ENCODE results near the gene RNF180. TPM values are rescaled to one million over a fixed set of nuclear protein-coding genes. Genes with fewer than 3 reads are reported as not detected.
A peak's percentile ranks its signal among the peaks of the same experiment; 100 is the strongest.

Gene RNF180
- total RNA-seq, 1 experiment from 2014 or later = 5.4 TPM

- no peak overlapping the region for H2AFZ ChIP-seq (ENCODE audit: low read length)
- H3K9ac ChIP-seq (ENCODE audit: low read length) = no peak overlapping the region
- DNase-seq = no peak
- no peaks in the 10 kb centered on the region for H3K9me3 ChIP-seq (ENCODE audit: low read length)
- no peaks in the 10 kb centered on the region for H3K4me1 ChIP-seq (ENCODE audit: insufficient read depth, low read length)
- H3K4me3 ChIP-seq (ENCODE audit: low read length) = no peak overlapping the region
- no peaks in the 10 kb centered on the region for H3K27me3 ChIP-seq (ENCODE audit: low read length)
- H3K9me2 ChIP-seq (replicated peaks; ENCODE audit: low read length) = no peaks in the 10 kb centered on the region
- no peaks in the 10 kb centered on the region for H3F3A ChIP-seq (ENCODE audit: low read length, unreplicated experiment)
- no peak for TF ChIP-seq CTCF (conservative IDR thresholded peaks at IDR 0.05; ENCODE audit: low read depth, low read length)
- TF ChIP-seq EZH2phosphoT487 (IDR thresholded peaks at IDR 0.05; ENCODE audit: borderline replicate concordance, low read length) = no peak
- TF ChIP-seq EZH2 (IDR thresholded peaks at IDR 0.05; ENCODE audit: low read length, unreplicated experiment) = no peak
- H4K20me1 ChIP-seq (ENCODE audit: low read length) = no peaks in the 10 kb centered on the region
- no TSS peak for BruUV-seq (replicated peaks)
- intact Hi-C loops (cut with micrococcal nuclease) = no loop called here
- H3K36me3 ChIP-seq (ENCODE audit: low read depth, low read length) = no peaks in the 10 kb centered on the region
- H3K27ac ChIP-seq (ENCODE audit: low read length) = no peak overlapping the region
- ATAC-seq = no peak
- H3K4me2 ChIP-seq (ENCODE audit: low read length) = no peak overlapping the region
- CTCF ChIA-PET = no interaction called here
- POLR2A ChIA-PET (ENCODE audit: unreplicated experiment) = no interaction called here
- H3K79me2 ChIP-seq (ENCODE audit: low read length) = no peaks in the 10 kb centered on the region
Measured at GRCh38 chr5:64292611-64293215, 127.1 kb downstream of the RNF180 start.

GRCh38 chr5:64295101-64295500 lies 129.5 kb downstream of the RNF180 start:
- CTCF ChIA-PET = no interaction called here
- TF ChIP-seq EZH2 (IDR thresholded peaks at IDR 0.05; ENCODE audit: low read length, unreplicated experiment) = no peak
- no peak for TF ChIP-seq EZH2phosphoT487 (IDR thresholded peaks at IDR 0.05; ENCODE audit: borderline replicate concordance, low read length)
- TF ChIP-seq CTCF (conservative IDR thresholded peaks at IDR 0.05; ENCODE audit: low read depth, low read length) = no peak

GRCh38 chr5:64298586-64298985 lies 132.9 kb downstream of the RNF180 start:
- Histone ChIP-seq H3K4me1 (ENCODE audit: insufficient read depth, low read length) (peaks cover 41% of the 10 kb centered on the region), H3K27me3 (ENCODE audit: low read length) (no peaks in the 10 kb centered on the region), H3K9me2 (replicated peaks; ENCODE audit: low read length) (no peaks in the 10 kb centered on the region), H3K4me3 (ENCODE audit: low read length) (no peak overlapping the region), H2AFZ (ENCODE audit: low read length) (no peak overlapping the region), H3K36me3 (ENCODE audit: low read depth, low read length) (no peaks in the 10 kb centered on the region), H3K27ac (ENCODE audit: low read length) (peak overlapping the region; percentile 92), H4K20me1 (ENCODE audit: low read length) (no peaks in the 10 kb centered on the region), H3K4me2 (ENCODE audit: low read length) (no peak overlapping the region), H3F3A (ENCODE audit: low read length, unreplicated experiment) (no peaks in the 10 kb centered on the region), H3K9me3 (ENCODE audit: low read length) (no peaks in the 10 kb centered on the region), H3K79me2 (ENCODE audit: low read length) (no peaks in the 10 kb centered on the region), H3K9ac (ENCODE audit: low read length) (no peak overlapping the region)
- ATAC-seq = no peak
- ChIA-PET POLR2A (ENCODE audit: unreplicated experiment) (no interaction called here), CTCF (no interaction called here)
- no peak for DNase-seq
- no peak for TF ChIP-seq EZH2 (IDR thresholded peaks at IDR 0.05; ENCODE audit: low read length, unreplicated experiment)
- TF ChIP-seq CTCF (conservative IDR thresholded peaks at IDR 0.05; ENCODE audit: low read depth, low read length) = no peak
- TF ChIP-seq EZH2phosphoT487 (IDR thresholded peaks at IDR 0.05; ENCODE audit: borderline replicate concordance, low read length) = no peak
- intact Hi-C loops (cut with micrococcal nuclease) = no loop called here
- no TSS peak for BruUV-seq (replicated peaks)

More at GRCh38 chr5:64295101-64295500, 129.5 kb downstream of the RNF180 start:
- H4K20me1 ChIP-seq (ENCODE audit: low read length) = no peaks in the 10 kb centered on the region
- intact Hi-C loops (cut with micrococcal nuclease) = no loop called here
- H3K36me3 ChIP-seq (ENCODE audit: low read depth, low read length) = no peaks in the 10 kb centered on the region
- no peak overlapping the region for H3K4me2 ChIP-seq (ENCODE audit: low read length)
- H3K9me2 ChIP-seq (replicated peaks; ENCODE audit: low read length) = no peaks in the 10 kb centered on the region
- POLR2A ChIA-PET (ENCODE audit: unreplicated experiment) = no interaction called here
- DNase-seq = no peak
- no peak overlapping the region for H3K27ac ChIP-seq (ENCODE audit: low read length)
- BruUV-seq (replicated peaks) = no TSS peak
- no peak overlapping the region for H3K4me3 ChIP-seq (ENCODE audit: low read length)
- no peak overlapping the region for H2AFZ ChIP-seq (ENCODE audit: low read length)
- H3K79me2 ChIP-seq (ENCODE audit: low read length) = no peaks in the 10 kb centered on the region
- H3K4me1 ChIP-seq (ENCODE audit: insufficient read depth, low read length) = peaks cover 16% of the 10 kb centered on the region
- H3K9ac ChIP-seq (ENCODE audit: low read length) = no peak overlapping the region
- no peaks in the 10 kb centered on the region for H3K27me3 ChIP-seq (ENCODE audit: low read length)
- H3K9me3 ChIP-seq (ENCODE audit: low read length) = no peaks in the 10 kb centered on the region
- H3F3A ChIP-seq (ENCODE audit: low read length, unreplicated experiment) = no peaks in the 10 kb centered on the region
- ATAC-seq = no peak

Data from PC-3 (cell line).